ENCODE measurements around the gene CNTN1.

Gene CNTN1

DNA sequence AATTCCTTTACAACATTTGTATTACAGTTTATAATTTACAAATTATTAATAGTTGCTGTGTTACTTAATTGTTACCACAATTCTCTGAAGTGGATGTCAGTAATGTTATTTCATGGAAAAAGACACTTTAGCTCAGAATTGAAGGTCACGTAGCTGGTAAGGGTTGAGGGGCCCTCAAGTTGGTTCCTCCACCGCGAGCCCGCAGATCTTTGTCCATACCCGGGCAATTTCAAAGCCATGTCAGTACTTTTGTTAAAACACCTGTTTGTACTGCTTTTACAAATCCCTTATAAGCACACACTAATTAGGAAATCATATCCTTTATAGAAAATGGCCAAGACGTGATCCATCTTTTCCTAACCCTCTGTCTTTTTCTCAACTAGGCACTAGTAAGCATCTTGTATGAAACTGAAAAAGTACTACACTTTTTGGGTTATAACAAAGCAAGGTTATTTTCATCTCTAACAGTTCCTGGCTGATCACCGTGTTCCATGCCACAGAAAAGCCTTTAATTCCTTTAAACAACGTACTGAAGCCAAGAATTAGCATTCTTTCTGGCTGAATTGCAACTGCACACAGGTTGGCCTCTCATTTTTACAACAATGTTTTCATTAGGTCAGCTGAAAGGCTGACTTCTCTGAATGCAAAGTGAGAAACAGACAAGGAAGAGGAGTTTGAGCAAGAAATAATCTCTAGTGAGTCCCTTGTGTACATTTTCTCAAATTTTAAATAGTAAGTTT lies 76.1 kb downstream of the CNTN1 start:
- H3K27ac ChIP-seq, result no peak overlapping the region
- TF ChIP-seq CTCF (conservative IDR thresholded peaks at IDR 0.05), result no peak
- no peak for TF ChIP-seq ZFX (IDR thresholded peaks at IDR 0.05)

DNA sequence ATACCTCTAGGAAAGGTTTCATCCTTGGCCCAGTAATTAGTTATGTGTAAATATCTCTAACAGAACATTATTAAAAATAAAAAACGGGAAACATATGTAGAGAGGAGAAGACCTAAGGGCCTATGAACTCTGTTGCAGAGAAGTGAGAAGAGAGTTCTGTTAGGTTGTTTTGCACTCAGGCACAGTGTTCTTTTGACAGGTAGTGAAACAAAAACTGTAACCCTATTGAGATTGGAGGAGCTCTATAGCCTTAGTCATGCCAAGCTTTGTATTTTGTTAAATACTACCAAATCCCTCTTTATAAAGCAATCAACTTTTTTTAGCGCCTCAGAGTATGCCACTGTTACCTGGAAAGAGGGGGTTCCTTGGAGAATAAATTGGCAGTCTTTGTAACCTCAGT lies 77.6 kb downstream of the CNTN1 start:
- TF ChIP-seq CTCF (conservative IDR thresholded peaks at IDR 0.05) (no peak), ZFX (IDR thresholded peaks at IDR 0.05) (no peak)
- no peak overlapping the region for H3K27ac ChIP-seq

- TF ChIP-seq ZFX (IDR thresholded peaks at IDR 0.05), result no peak
- TF ChIP-seq CTCF (conservative IDR thresholded peaks at IDR 0.05), result no peak
- H3K27ac ChIP-seq, result no peak overlapping the region
Measured at GRCh38 chr12:40770781-40771180, 78.5 kb downstream of the CNTN1 start.

DNA sequence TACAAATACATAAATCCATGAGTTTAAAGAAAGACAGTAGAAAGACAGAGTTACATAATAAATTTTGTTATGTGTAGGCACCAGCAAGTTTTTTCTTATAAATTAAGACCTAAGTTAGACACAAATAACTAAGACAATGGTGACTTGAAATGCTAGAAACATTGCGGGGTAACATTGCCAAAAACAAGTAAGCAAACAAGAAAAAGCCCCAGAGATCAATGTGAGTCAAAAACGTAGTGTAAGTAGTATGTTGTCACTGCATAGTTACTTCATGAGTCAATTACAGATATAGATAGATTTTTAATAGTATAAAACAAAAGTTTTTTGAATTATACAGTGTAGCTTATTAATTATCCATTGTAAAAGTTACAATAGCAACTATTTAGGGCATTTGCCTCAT lies 83.4 kb downstream of the CNTN1 start:
- no peak overlapping the region for H3K27ac ChIP-seq
- no peak for TF ChIP-seq CTCF (conservative IDR thresholded peaks at IDR 0.05)
- TF ChIP-seq ZFX (IDR thresholded peaks at IDR 0.05), result no peak

GRCh38 chr12:40784102-40784501 lies 91.9 kb downstream of the CNTN1 start:
- TF ChIP-seq ZFX (IDR thresholded peaks at IDR 0.05), result no peak
- no peak for TF ChIP-seq CTCF (conservative IDR thresholded peaks at IDR 0.05)

GRCh38 chr12:40788276-40788675 lies 96.0 kb downstream of the CNTN1 start:
- no peak overlapping the region for H3K27ac ChIP-seq

More at GRCh38 chr12:40784102-40784501, 91.9 kb downstream of the CNTN1 start:
- no peak overlapping the region for H3K27ac ChIP-seq

More at GRCh38 chr12:40788276-40788675, 96.0 kb downstream of the CNTN1 start:
- TF ChIP-seq ZFX (IDR thresholded peaks at IDR 0.05) (no peak), CTCF (conservative IDR thresholded peaks at IDR 0.05) (no peak)
